IMR-90 (cell line): ENCODE data around the gene HLA-DMB. TPM values are rescaled to one million over a fixed set of nuclear protein-coding genes. Genes with fewer than 3 reads are reported as not detected.

Experiments used
- ATAC-seq: fragments of 200-7000 bp; cut with Tn5 transposase; 2 replicates; pipeline ENCODE4 v1.9.1; 2020; ENCODE audit warnings: low read depth, mild to moderate bottlenecking, moderate library complexity
- BruUV-seq: library from RNA; stranded (reverse); fragments of 400-500 nt; replicated peaks from 2 replicates; lab custom pipeline; 2021; lab: Mats Ljungman, UMichigan
- CTCF ChIA-PET: fragments of 300-600 bp; formaldehyde crosslinking; extraction: SDS; loops from one replicate; lab custom pipeline; 2021; ENCODE audit warnings: antibody characterized with exemption; lab: Yijun Ruan, JAX
- POLR2A ChIA-PET: fragments of 300-600 bp; sonication (Branson Sonifier 250); formaldehyde crosslinking; loops from one replicate; lab custom pipeline; 2022; ENCODE audit warnings: antibody characterized with exemption; ENCODE audit not compliant: unreplicated experiment; lab: Charles Lee
- DNase-seq: peaks from one replicate; pipeline ENCODE4 v3.0.0; 2013
- H2AFZ ChIP-seq: replicated peaks from 2 replicates; pipeline ENCODE3; 2013; ENCODE audit warnings: low read length, mild to moderate bottlenecking; ENCODE audit not compliant: poor library complexity
- H2AK5ac ChIP-seq: 2 replicates; pipeline ENCODE4 v1.6.1; 2013; ENCODE audit warnings: low read depth, low read length, inconsistent platforms
- H2AK9ac ChIP-seq: replicated peaks from 2 replicates; pipeline ENCODE3; 2013; ENCODE audit warnings: mild to moderate bottlenecking, low read depth, low read length, moderate library complexity; ENCODE audit not compliant: poor library complexity
- H2BK120ac ChIP-seq: 2 replicates; pipeline ENCODE4 v1.6.1; 2013; ENCODE audit warnings: low read depth, low read length, inconsistent platforms
- H2BK15ac ChIP-seq: 3 replicates; pipeline ENCODE4 v1.6.1; 2013; ENCODE audit warnings: low read depth, low read length, inconsistent platforms
- H2BK20ac ChIP-seq: 2 replicates; pipeline ENCODE4 v1.6.1; 2013; ENCODE audit warnings: low read depth, mild to moderate bottlenecking, inconsistent platforms, low read length, moderate library complexity
- H2BK5ac ChIP-seq: 2 replicates; pipeline ENCODE4 v1.6.1; 2013; ENCODE audit warnings: mild to moderate bottlenecking, low read depth, low read length, inconsistent platforms; ENCODE audit not compliant: poor library complexity, severe bottlenecking
- H3K14ac ChIP-seq: replicated peaks from 2 replicates; pipeline ENCODE4 v1.6.1; 2013; ENCODE audit warnings: low read depth, low read length, inconsistent platforms
- H3K18ac ChIP-seq: 2 replicates; pipeline ENCODE4 v1.6.1; 2013; ENCODE audit warnings: low read depth, low read length, control low read depth
- H3K23ac ChIP-seq: 2 replicates; pipeline ENCODE4 v1.6.1; 2013; ENCODE audit warnings: low read depth, low read length, inconsistent platforms
- H3K27ac ChIP-seq: 2 replicates; pipeline ENCODE4 v1.5.1; 2013; ENCODE audit warnings: mild to moderate bottlenecking, control low read depth, low read length; ENCODE audit not compliant: insufficient read depth
- H3K27me3 ChIP-seq: 2 replicates; pipeline ENCODE4 v1.6.1; 2013; ENCODE audit warnings: low read length; ENCODE audit not compliant: control insufficient read depth, insufficient read depth
- H3K36me3 ChIP-seq: 2 replicates; pipeline ENCODE4 v1.6.1; 2013; ENCODE audit warnings: low read length, mixed read lengths; ENCODE audit not compliant: control insufficient read depth, insufficient read depth
- H3K4ac ChIP-seq: 2 replicates; pipeline ENCODE4 v1.6.1; 2013; ENCODE audit warnings: low read depth, low read length, inconsistent platforms
- H3K4me1 ChIP-seq: 2 replicates; pipeline ENCODE4 v1.6.1; 2013; ENCODE audit warnings: low read length, mixed read lengths; ENCODE audit not compliant: control insufficient read depth, insufficient read depth
- H3K4me2 ChIP-seq: 2 replicates; pipeline ENCODE4 v1.6.1; 2013; ENCODE audit warnings: low read depth, mild to moderate bottlenecking, control low read depth, low read length, moderate library complexity
- H3K4me3 ChIP-seq: 2 replicates; pipeline ENCODE4 v1.5.1; 2013; ENCODE audit warnings: low read depth, mild to moderate bottlenecking, control low read depth, low read length, moderate library complexity; ENCODE audit not compliant: insufficient read depth
- H3K56ac ChIP-seq: 2 replicates; pipeline ENCODE4 v1.6.1; 2013; ENCODE audit warnings: low read length, inconsistent platforms; ENCODE audit not compliant: insufficient read depth; ENCODE audit errors: extremely low read depth
- H3K79me1 ChIP-seq, 2 experiments: 2 replicates each; pipeline ENCODE4 v1.6.1; 2013; ENCODE audit warnings: low read length in 2 of 2, inconsistent platforms in 1 of 2, low read depth in 1 of 2
- H3K9ac ChIP-seq: 2 replicates; pipeline ENCODE4 v1.6.1; 2013; ENCODE audit warnings: low read depth, low read length, control low read depth
- H3K9me1 ChIP-seq: 2 replicates; pipeline ENCODE4 v1.6.1; 2013; ENCODE audit warnings: low read length, inconsistent platforms; ENCODE audit not compliant: insufficient read depth
- H3K9me3 ChIP-seq: 2 replicates; pipeline ENCODE4 v1.6.1; 2013; ENCODE audit warnings: low read length; ENCODE audit not compliant: control insufficient read depth, insufficient read depth
- H4K20me1 ChIP-seq: 2 replicates; pipeline ENCODE4 v1.6.1; 2013; ENCODE audit warnings: low read length, inconsistent platforms; ENCODE audit not compliant: insufficient read depth
- H4K5ac ChIP-seq: 2 replicates; pipeline ENCODE4 v1.6.1; 2013; ENCODE audit warnings: mild to moderate bottlenecking, low read depth, low read length, control low read depth
- H4K8ac ChIP-seq, 2 experiments: 2 replicates each; pipeline ENCODE4 v1.6.1; 2013; ENCODE audit warnings: low read depth in 2 of 2, low read length in 2 of 2, control low read depth in 1 of 2, inconsistent platforms in 1 of 2
- H4K91ac ChIP-seq: 2 replicates; pipeline ENCODE4 v1.6.1; 2013; ENCODE audit warnings: low read depth, low read length, inconsistent platforms; ENCODE audit not compliant: insufficient read depth
- POLR2A ChIP-seq: IDR thresholded peaks from 2 replicates; pipeline ENCODE4 v1.6.1; 2012; ENCODE audit warnings: mild to moderate bottlenecking, low read depth, low read length
- RCOR1 ChIP-seq: IDR thresholded peaks from 2 replicates; pipeline ENCODE4 v1.6.1; 2012; ENCODE audit warnings: mild to moderate bottlenecking, low read length, improper control_type of control experiment; ENCODE audit not compliant: insufficient replicate concordance
- dilution Hi-C: fragments of 300-500 bp; cut with HindIII; formaldehyde crosslinking; loops from one replicate; pipeline ENCODE4 v1.14.3; 2018; ENCODE audit warnings: low sequenced_read_pairs; ENCODE audit not compliant: unreplicated experiment
- in situ Hi-C: fragments of 300-500 bp; cut with MboI; formaldehyde crosslinking; loops from 3 replicates; pipeline ENCODE4 v1.14.3; 2019; ENCODE audit warnings: low sequenced_read_pairs, inconsistent platforms, mixed read lengths
- intact Hi-C: fragments of 100-400 bp; cut with micrococcal nuclease; formaldehyde crosslinking; loops from 2 replicates; pipeline ENCODE4 v1.10.0; 2022
- polyA plus RNA-seq, 3 experiments: library from polyadenylated mRNA; depleted of rRNA; stranded (reverse); fragments of >200 nt; gene quantifications; 2 replicates each; pipeline ENCODE4 v1.2.3, GENCODE V29; 2012; ENCODE audit warnings: low replicate concordance in 1 of 3
- total RNA-seq: library from RNA; depleted of rRNA; stranded (reverse); fragments of >200 nt; gene quantifications from 2 replicates; pipeline ENCODE4 v1.2.3, GENCODE V29; 2012

The HLA-DMB gene
- total and polyA plus RNA-seq, 2 of the 4 experiments (the other 2 are of a cell fraction), result 0.18 to 0.19 TPM

- Histone ChIP-seq H3K4me2 (no peak overlapping the region), H4K8ac (no peak overlapping the region), H4K5ac (no peak overlapping the region), H3K23ac (no peak overlapping the region), H3K27ac (no peak overlapping the region), H3K9me1 (peaks cover 6% of the 10 kb centered on the region), H3K4me1 (peaks cover 9% of the 10 kb centered on the region), H3K79me1 (0 out of 4 replicates have a peak, but pooled peaks cover 0 to under 1% of the 10 kb centered on the region in 2 experiments), H2BK120ac (no peak overlapping the region), H2AK5ac (no peak overlapping the region), H3K4ac (no peak overlapping the region), H4K20me1 (no peaks in the 10 kb centered on the region), H2AK9ac (no peak overlapping the region), H3K18ac (no peak overlapping the region), H3K9me3 (no peaks in the 10 kb centered on the region), H3K36me3 (no peaks in the 10 kb centered on the region), H3K27me3 (no peaks in the 10 kb centered on the region), H4K91ac (no peak overlapping the region), H3K4me3 (no peak overlapping the region), H2AFZ (no peak overlapping the region), H3K9ac (no peak overlapping the region), H2BK20ac (no peak overlapping the region), H3K14ac (no peak overlapping the region), H2BK5ac (no peak overlapping the region), H2BK15ac (no peak overlapping the region), H3K56ac (no peak overlapping the region)
- ATAC-seq (no peak), DNase-seq (no peak)
- POLR2A ChIA-PET, result no interaction called here
- intact Hi-C loops (loop anchor here (1.0 kb wide), 1 partner anchor 62 kb away; no protein-coding TSS in a partner anchor), dilution Hi-C loops (no loop called here), in situ Hi-C loops (no loop called here)
- no TSS peak for BruUV-seq
- TF ChIP-seq POLR2A (no peak), RCOR1 (no peak)
- CTCF ChIA-PET, result interaction anchor here (0.6 to 2.2 kb wide), 2 partner anchors 37 to 418 kb away, joined by 3 to 8 read pairs; no protein-coding TSS in a partner anchor
Measured at GRCh38 chr6:32946893-32947292, 6.1 kb upstream of the HLA-DMB start.
